ENCODE measurements around the gene RUNX2. TPM values are rescaled to one million over a fixed set of nuclear protein-coding genes. Genes with fewer than 3 reads are reported as not detected.

Gene RUNX2
- total and polyA plus RNA-seq, 10 of the 15 experiments (the other 5 are each of a cell fraction or from before 2014, with no cell fraction given): 0.01 to 0.77 (median 0.15) TPM; not detected in 3

- CTCF ChIA-PET: interaction anchor here (0.7 to 3.5 kb wide), 6 partner anchors 8 to 1047 kb away, joined by 3 to 23 read pairs (median 4); no protein-coding TSS in a partner anchor
- H3K27ac ChIP-seq (ENCODE audit: control insufficient read depth, insufficient read depth): no peak overlapping the region
- no peaks in the 10 kb centered on the region; a peak in 2 of 4 replicates for H3K27me3 ChIP-seq (replicated peaks in 1 of 2; ENCODE audit: control insufficient read depth in 2 of 2, insufficient read depth in 2 of 2, low read length in 1 of 2)
- WGBS (ENCODE audit: insufficient coverage, insufficient replicate concordance, low lambda C conversion rate, missing lambda C conversion rate): 10% methylated on average over 4 of the region's 4 CpGs
- H3K79me2 ChIP-seq (ENCODE audit: control insufficient read depth, insufficient read depth, low read length): no peaks in the 10 kb centered on the region
- no peaks in the 10 kb centered on the region; the same call in 1 of the 2 replicates for H3K4me1 ChIP-seq (ENCODE audit: control insufficient read depth, insufficient read depth, low read length)
- FAIRE-seq: no peak
- no peak overlapping the region for H3K9ac ChIP-seq (ENCODE audit: control insufficient read depth, insufficient read depth, low read length)
- no TSS peak for BruUV-seq (replicated peaks)
- RAD21 ChIA-PET (ENCODE audit: unreplicated experiment): interaction anchor here (2.8 kb wide), 1 partner anchor 12 kb away, joined by 16 read pairs; no protein-coding TSS in a partner anchor
- no peaks in the 10 kb centered on the region for H3K36me3 ChIP-seq (ENCODE audit: control insufficient read depth in 2 of 2, insufficient read depth in 2 of 2, low read length in 1 of 2)
- ATAC-seq: no peak
- no peaks in the 10 kb centered on the region for H4K20me1 ChIP-seq (ENCODE audit: control insufficient read depth, insufficient read depth)
- SMC1A ChIA-PET (ENCODE audit: uncharacterized antibody, unreplicated experiment): interaction anchor here (0.6 to 2.3 kb wide), 6 partner anchors 12 to 1431 kb away, joined by 3 to 7 read pairs (median 6); no protein-coding TSS in a partner anchor
- TF ChIP-seq, protein P1, sequence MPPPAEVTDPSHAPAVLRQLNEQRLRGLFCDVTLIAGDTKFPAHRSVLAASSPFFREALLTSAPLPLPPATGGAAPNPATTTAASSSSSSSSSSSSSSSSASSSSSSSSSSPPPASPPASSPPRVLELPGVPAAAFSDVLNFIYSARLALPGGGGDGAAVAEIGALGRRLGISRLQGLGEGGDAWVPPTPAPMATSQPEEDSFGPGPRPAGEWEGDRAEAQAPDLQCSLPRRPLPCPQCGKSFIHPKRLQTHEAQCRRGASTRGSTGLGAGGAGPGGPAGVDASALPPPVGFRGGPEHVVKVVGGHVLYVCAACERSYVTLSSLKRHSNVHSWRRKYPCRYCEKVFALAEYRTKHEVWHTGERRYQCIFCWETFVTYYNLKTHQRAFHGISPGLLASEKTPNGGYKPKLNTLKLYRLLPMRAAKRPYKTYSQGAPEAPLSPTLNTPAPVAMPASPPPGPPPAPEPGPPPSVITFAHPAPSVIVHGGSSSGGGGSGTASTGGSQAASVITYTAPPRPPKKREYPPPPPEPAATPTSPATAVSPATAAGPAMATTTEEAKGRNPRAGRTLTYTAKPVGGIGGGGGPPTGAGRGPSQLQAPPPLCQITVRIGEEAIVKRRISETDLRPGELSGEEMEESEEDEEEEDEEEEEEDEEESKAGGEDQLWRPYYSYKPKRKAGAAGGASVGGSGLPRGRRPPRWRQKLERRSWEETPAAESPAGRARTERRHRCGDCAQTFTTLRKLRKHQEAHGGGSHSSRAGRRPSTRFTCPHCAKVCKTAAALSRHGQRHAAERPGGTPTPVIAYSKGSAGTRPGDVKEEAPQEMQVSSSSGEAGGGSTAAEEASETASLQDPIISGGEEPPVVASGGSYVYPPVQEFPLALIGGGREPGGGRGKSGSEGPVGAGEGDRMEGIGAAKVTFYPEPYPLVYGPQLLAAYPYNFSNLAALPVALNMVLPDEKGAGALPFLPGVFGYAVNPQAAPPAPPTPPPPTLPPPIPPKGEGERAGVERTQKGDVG (CRISPR knock-in tag; IDR thresholded peaks at IDR 0.05): no peak
- intact Hi-C loops (cut with micrococcal nuclease; ENCODE audit: unreplicated experiment): no loop called here
- POLR2A ChIA-PET: interaction anchor here (0.6 kb wide), 1 partner anchor 35 kb away, joined by 3 read pairs; no protein-coding TSS in a partner anchor
- H3K4me2 ChIP-seq (ENCODE audit: control insufficient read depth, insufficient read depth): no peak overlapping the region
- H2AFZ ChIP-seq (ENCODE audit: control insufficient read depth, low read depth, low read length): no peak overlapping the region
- H3K9me3 ChIP-seq (replicated peaks; ENCODE audit: control insufficient read depth, insufficient read depth, low read length): peaks cover 3% of the 10 kb centered on the region; the same call in 2 of the 3 replicates
- in situ Hi-C loops (cut with MboI): no loop called here
- H3K4me3 ChIP-seq: no peak overlapping the region
- DNase-seq (ENCODE audit: low read depth, low spot score): no peak
These were observed 375.0 kb downstream of the RUNX2 start for GRCh38 chr6:45702849-45703739.
